K562 (cell line): ENCODE data around the gene HPSE2. TPM values are rescaled to one million over a fixed set of nuclear protein-coding genes. Genes with fewer than 3 reads are reported as not detected.

ENCODE experiments used
- ATAC-seq: fragments of 200-7000 bp; cut with Tn5 transposase; 3 replicates; pipeline ENCODE4 v1.9.1; 2020; ENCODE audit warnings: moderate library complexity
- BruUV-seq: library from RNA; stranded (reverse); fragments of 400-500 nt; replicated peaks from 2 replicates; lab custom pipeline; 2021; lab: Mats Ljungman, UMichigan
- CTCF ChIA-PET: fragments of 300-600 bp; formaldehyde crosslinking; extraction: SDS; loops from one replicate; lab custom pipeline; 2021; ENCODE audit warnings: low intra/inter-chr PET ratio; lab: Yijun Ruan, JAX
- POLR2A ChIA-PET: fragments of 300-600, 350-650 bp; sonication (Branson Sonifier 250); formaldehyde crosslinking; extraction: SDS; loops from one replicate; lab custom pipeline; 2021; ENCODE audit warnings: antibody characterized with exemption, inconsistent platforms; lab: Yijun Ruan, JAX
- DNase-seq, 4 experiments: peaks; one replicate each; pipeline versions ENCODE4 v3.0.0 to v3.0.0-alpha.2; 2011 to 2018; ENCODE audit warnings: low spot score in 3 of 4, mixed read lengths in 3 of 4; ENCODE audit errors: extremely low read depth in 1 of 4
- FAIRE-seq: peaks from 2 replicates; lab custom pipeline; 2011; peaks lifted over from hg19 to GRCh38; lab: Jason Lieb, UNC
- H2AFZ ChIP-seq: 2 replicates; pipeline ENCODE4 v1.6.0; 2011; ENCODE audit warnings: low read depth, low read length, control low read depth, inconsistent platforms
- H3K27ac ChIP-seq: fragments of 200-600 bp; 3 replicates; pipeline ENCODE4 v1.8.0; 2011; ENCODE audit warnings: low read depth, mild to moderate bottlenecking, control low read depth, inconsistent platforms, low read length, moderate library complexity, mixed read lengths; ENCODE audit errors: extremely low read depth
- H3K27me3 ChIP-seq, 2 experiments: fragments of 300-600 bp in 1 of 2; 2 replicates in 1 of 2; 3 replicates in 1 of 2; pipeline versions ENCODE4 v1.6.0 to v1.8.0; 2011; ENCODE audit warnings: inconsistent platforms in 2 of 2, low read length in 2 of 2, mild to moderate bottlenecking in 1 of 2, mixed read lengths in 1 of 2, moderate library complexity in 1 of 2; ENCODE audit not compliant: control insufficient read depth in 2 of 2, insufficient read depth in 2 of 2
- H3K36me3 ChIP-seq: fragments of 300-600 bp; 3 replicates; pipeline ENCODE4 v1.8.0; 2011; ENCODE audit warnings: mild to moderate bottlenecking, low read length, inconsistent platforms; ENCODE audit not compliant: control insufficient read depth, insufficient read depth
- H3K4me1 ChIP-seq, 2 experiments: fragments of 200-600 bp in 1 of 2; replicated peaks in 1 of 2; 2 replicates in 1 of 2; 3 replicates in 1 of 2; pipeline versions ENCODE4 v1.5.1 to v1.8.0; 2011; ENCODE audit warnings: inconsistent platforms in 2 of 2, low read length in 2 of 2, mild to moderate bottlenecking in 1 of 2, mixed read lengths in 1 of 2, moderate library complexity in 1 of 2; ENCODE audit not compliant: control insufficient read depth in 2 of 2, insufficient read depth in 2 of 2
- H3K4me2 ChIP-seq: 2 replicates; pipeline ENCODE4 v1.6.1; 2011; ENCODE audit warnings: low read length, control low read depth, inconsistent platforms, mixed read lengths; ENCODE audit not compliant: insufficient read depth
- H3K4me3 ChIP-seq: fragments of 200-600 bp; sonication (generic), shearing (Covaris generic); 2 replicates; pipeline ENCODE4 v1.5.1; 2016; ENCODE audit warnings: control low read depth, inconsistent platforms
- H3K79me2 ChIP-seq: fragments of 200-600 bp; 3 replicates; pipeline ENCODE4 v1.8.0; 2011; ENCODE audit warnings: low read length, inconsistent platforms; ENCODE audit not compliant: control insufficient read depth, insufficient read depth
- H3K9ac ChIP-seq, 2 experiments: 2 replicates each; pipeline versions ENCODE4 v1.6.0 to v1.6.1; 2011; ENCODE audit warnings: low read depth in 2 of 2, low read length in 2 of 2, control low read depth in 1 of 2, inconsistent platforms in 1 of 2, mild to moderate bottlenecking in 1 of 2, mixed read lengths in 1 of 2; ENCODE audit not compliant: insufficient read depth in 1 of 2
- H3K9me1 ChIP-seq: one replicate; pipeline ENCODE4 v1.6.0; 2011; ENCODE audit warnings: inconsistent platforms, mild to moderate bottlenecking, low read length, moderate library complexity; ENCODE audit not compliant: control insufficient read depth, insufficient read depth
- H3K9me3 ChIP-seq: replicated peaks from 2 replicates; pipeline ENCODE4 v1.5.1; 2011; ENCODE audit warnings: low read depth, low read length, inconsistent platforms; ENCODE audit not compliant: control insufficient read depth, insufficient read depth
- H4K20me1 ChIP-seq: replicated peaks from 2 replicates; pipeline ENCODE4 v1.6.1; 2011; ENCODE audit warnings: low read length, inconsistent platforms, mixed read lengths; ENCODE audit not compliant: control insufficient read depth, insufficient read depth
- NFRKB ChIP-seq: fragments of 450-650 bp; IDR thresholded peaks from 2 replicates; pipeline ENCODE4 v1.6.1; 2016; ENCODE audit warnings: low read depth
- POLR2G ChIP-seq: fragments of 200-400 bp; formaldehyde crosslinking; IDR thresholded peaks from 2 replicates; pipeline ENCODE4 v1.6.1; 2017; ENCODE audit warnings: low read depth, mild to moderate bottlenecking, antibody characterized with exemption, low read length, moderate library complexity
- POLR3G ChIP-seq: IDR thresholded peaks from 2 replicates; pipeline ENCODE4 v1.6.1; 2011; ENCODE audit not compliant: insufficient read length, insufficient replicate concordance; ENCODE audit errors: extremely low read depth
- RUNX1 ChIP-seq: sonication (generic); IDR thresholded peaks from 2 replicates; pipeline ENCODE4 v1.6.1; 2016; ENCODE audit warnings: antibody characterized with exemption, low read depth
- SMARCC2 ChIP-seq: fragments of 450-650 bp; IDR thresholded peaks from 2 replicates; pipeline ENCODE4 v1.6.1; 2017; ENCODE audit warnings: antibody characterized with exemption, moderate library complexity, mild to moderate bottlenecking, low read depth
- SRF ChIP-seq, 2 experiments: fragments of 250-450, 450-650 bp in 1 of 2; sonication (Bioruptor Pico) in 1 of 2; sonication (generic) in 1 of 2; formaldehyde crosslinking; IDR thresholded peaks; 2 replicates each; pipeline versions ENCODE4 v1.5.0 to v1.5.1; 2020 to 2022; ENCODE audit warnings: mild to moderate bottlenecking in 1 of 2, missing genetic modification reagents in 1 of 2
- XRCC4 ChIP-seq: IDR thresholded peaks from one replicate; pipeline ENCODE4 v1.6.1; 2011; ENCODE audit not compliant: insufficient read depth, insufficient read length; ENCODE audit errors: extremely low read depth
- ZNF584 ChIP-seq: fragments of 200-800 bp; sonication (Bioruptor generic); IDR thresholded peaks from 2 replicates; pipeline ENCODE4 v1.6.1; 2016; ENCODE audit warnings: low read depth, mild to moderate bottlenecking, missing genetic modification characterization, missing compliant biosample characterization
- ZNF785 ChIP-seq: fragments of 250-450 bp; sonication (Bioruptor Pico); IDR thresholded peaks from 2 replicates; pipeline ENCODE4 v1.4.0; 2020; ENCODE audit warnings: mild to moderate bottlenecking
- WGBS: fragments of 100-300 bp; shearing (Covaris generic); methylation state at CpG from one replicate; pipeline ENCODE4 v1.1.6; 2016; ENCODE audit warnings: low coverage, mixed read lengths; ENCODE audit not compliant: insufficient coverage; ENCODE audit errors: missing lambda C conversion rate; 5-methylcytosine and 5-hydroxymethylcytosine counted together
- in situ Hi-C: fragments of 300-500 bp; cut with MboI; formaldehyde crosslinking; loops from 4 replicates; pipeline ENCODE4 v1.15.0; 2018; ENCODE audit warnings: inconsistent platforms, mixed read lengths
- intact Hi-C: fragments of 100-400 bp; cut with micrococcal nuclease; formaldehyde crosslinking; loops from 2 replicates; pipeline ENCODE4 v1.14.2; 2022
- polyA plus RNA-seq, 8 experiments: library from polyadenylated mRNA; depleted of rRNA in 4 of 8; stranded (reverse) in 5 of 8; unstranded in 3 of 8; fragments of >200 nt; fragmentation: Nextera tagmentation in 2 of 8; fragmentation: Illumina TruSeq in 1 of 8; extraction: Ambion mirVana in 2 of 8; extraction: Trizol in 1 of 8; gene quantifications; 2 replicates each; pipeline versions ENCODE4 v1.2.1 to v1.2.3, GENCODE V29; 2011 to 2014; ENCODE audit warnings: inconsistent platforms in 1 of 8, missing spikeins in 1 of 8
- total RNA-seq, 7 experiments: library from RNA; depleted of rRNA in 6 of 7; stranded (reverse); fragments of >200 nt in 6 of 7; fragmentation: Illumina TruSeq in 2 of 7; extraction: Trizol in 2 of 7; gene quantifications; 2 replicates each; pipeline versions ENCODE4 v1.2.1 to v1.2.3, GENCODE V29; 2011 to 2021; ENCODE audit warnings: low replicate concordance in 1 of 7

HPSE2 gene
- total and polyA plus RNA-seq, 9 of the 15 experiments (the other 6 are each of a cell fraction or from before 2014, with no cell fraction given), result 0.03 to 0.10 (median 0.04) TPM; not detected in 2

DNA sequence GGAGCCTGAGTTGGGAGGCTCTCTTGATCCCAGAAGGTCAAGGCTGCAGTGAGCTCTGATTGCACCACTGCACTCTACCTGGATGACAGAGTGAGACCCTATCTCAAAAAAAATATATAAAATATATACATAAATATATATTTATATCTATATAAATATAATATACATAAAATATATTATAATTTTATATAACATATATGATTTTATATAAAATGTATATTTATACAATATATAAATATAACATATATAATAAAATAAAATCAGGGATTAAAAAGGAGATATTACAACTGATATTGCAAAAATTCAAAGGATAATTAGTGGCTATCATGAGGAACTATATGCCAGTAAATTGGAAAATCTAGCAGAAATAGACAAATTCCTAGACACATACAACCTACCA is 435.4 kb downstream of the HPSE2 start (continued):
- TF ChIP-seq SMARCC2, result no peak
- no peak for TF ChIP-seq XRCC4

DNA sequence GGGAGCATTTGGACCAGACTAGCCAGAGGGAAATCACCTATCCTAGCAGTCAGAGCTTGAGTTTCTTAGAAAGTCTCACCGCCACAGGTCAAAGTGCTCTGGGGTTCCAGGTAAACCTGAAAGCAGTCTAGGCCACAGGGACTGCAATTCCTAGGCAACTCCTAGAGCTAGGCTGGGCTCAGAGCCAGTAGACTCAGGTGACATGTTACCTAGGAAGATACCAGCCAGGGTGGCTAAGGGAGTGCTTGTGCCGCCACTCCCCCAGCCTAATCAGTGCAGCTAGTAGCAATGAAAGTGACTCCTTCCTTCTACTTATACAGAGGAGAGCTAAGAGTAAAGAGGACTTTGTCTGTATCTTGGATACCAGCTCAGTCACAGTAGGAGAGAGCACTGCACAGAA is 440.2 kb downstream of the HPSE2 start:
- H3K9ac ChIP-seq, result no peak overlapping the region
- no peak overlapping the region for H3K4me3 ChIP-seq
- BruUV-seq, result no TSS peak
- no peak for FAIRE-seq
- H3K36me3 ChIP-seq, result no peaks in the 10 kb centered on the region
- no peak overlapping the region for H3K4me2 ChIP-seq
- H3K27me3 ChIP-seq, result no peaks in the 10 kb centered on the region
- no peaks in the 10 kb centered on the region for H3K9me1 ChIP-seq
- TF ChIP-seq POLR2G, result no peak
- TF ChIP-seq RUNX1, result no peak
- no peak for TF ChIP-seq ZNF785 (CRISPR knock-in tag)
- TF ChIP-seq ZNF584 (CRISPR knock-in tag), result no peak
- no peak for TF ChIP-seq NFRKB
- no peak for TF ChIP-seq SRF (CRISPR knock-in tag; IDR thresholded peaks at IDR 0.05)
- no peak for TF ChIP-seq POLR3G
- H3K4me1 ChIP-seq, result no peaks in the 10 kb centered on the region
- ATAC-seq, result no peak
- no peak overlapping the region for H2AFZ ChIP-seq
- H4K20me1 ChIP-seq, result no peaks in the 10 kb centered on the region
- no peak overlapping the region for H3K27ac ChIP-seq
- in situ Hi-C loops, result no loop called here
- POLR2A ChIA-PET, result interaction anchor here (0.6 kb wide), 1 partner anchor 355 kb away, joined by 4 read pairs; no protein-coding TSS in a partner anchor
- H3K79me2 ChIP-seq, result no peaks in the 10 kb centered on the region
- CTCF ChIA-PET, result no interaction called here
- WGBS, result 73% methylated on average over 1 of the region's 2 CpGs
- H3K9me3 ChIP-seq, result no peaks in the 10 kb centered on the region
- intact Hi-C loops, result no loop called here
- no peak for DNase-seq
